ENCODE measurements around the gene CENPU. TPM values are rescaled to one million over a fixed set of nuclear protein-coding genes. Genes with fewer than 3 reads are reported as not detected.
"Not testable (repeated sequence)": the region's sequence is repeated elsewhere in the genome, so short reads cannot be mapped to it uniquely, and the experiment has no call there.

Gene CENPU, protein sequence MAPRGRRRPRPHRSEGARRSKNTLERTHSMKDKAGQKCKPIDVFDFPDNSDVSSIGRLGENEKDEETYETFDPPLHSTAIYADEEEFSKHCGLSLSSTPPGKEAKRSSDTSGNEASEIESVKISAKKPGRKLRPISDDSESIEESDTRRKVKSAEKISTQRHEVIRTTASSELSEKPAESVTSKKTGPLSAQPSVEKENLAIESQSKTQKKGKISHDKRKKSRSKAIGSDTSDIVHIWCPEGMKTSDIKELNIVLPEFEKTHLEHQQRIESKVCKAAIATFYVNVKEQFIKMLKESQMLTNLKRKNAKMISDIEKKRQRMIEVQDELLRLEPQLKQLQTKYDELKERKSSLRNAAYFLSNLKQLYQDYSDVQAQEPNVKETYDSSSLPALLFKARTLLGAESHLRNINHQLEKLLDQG
- 10 to 100 TPM in 2 of 4 donors, 1 to 10 TPM in 2; 5.4 to 29.8 (median 9.4) TPM for total RNA-seq

DNA sequence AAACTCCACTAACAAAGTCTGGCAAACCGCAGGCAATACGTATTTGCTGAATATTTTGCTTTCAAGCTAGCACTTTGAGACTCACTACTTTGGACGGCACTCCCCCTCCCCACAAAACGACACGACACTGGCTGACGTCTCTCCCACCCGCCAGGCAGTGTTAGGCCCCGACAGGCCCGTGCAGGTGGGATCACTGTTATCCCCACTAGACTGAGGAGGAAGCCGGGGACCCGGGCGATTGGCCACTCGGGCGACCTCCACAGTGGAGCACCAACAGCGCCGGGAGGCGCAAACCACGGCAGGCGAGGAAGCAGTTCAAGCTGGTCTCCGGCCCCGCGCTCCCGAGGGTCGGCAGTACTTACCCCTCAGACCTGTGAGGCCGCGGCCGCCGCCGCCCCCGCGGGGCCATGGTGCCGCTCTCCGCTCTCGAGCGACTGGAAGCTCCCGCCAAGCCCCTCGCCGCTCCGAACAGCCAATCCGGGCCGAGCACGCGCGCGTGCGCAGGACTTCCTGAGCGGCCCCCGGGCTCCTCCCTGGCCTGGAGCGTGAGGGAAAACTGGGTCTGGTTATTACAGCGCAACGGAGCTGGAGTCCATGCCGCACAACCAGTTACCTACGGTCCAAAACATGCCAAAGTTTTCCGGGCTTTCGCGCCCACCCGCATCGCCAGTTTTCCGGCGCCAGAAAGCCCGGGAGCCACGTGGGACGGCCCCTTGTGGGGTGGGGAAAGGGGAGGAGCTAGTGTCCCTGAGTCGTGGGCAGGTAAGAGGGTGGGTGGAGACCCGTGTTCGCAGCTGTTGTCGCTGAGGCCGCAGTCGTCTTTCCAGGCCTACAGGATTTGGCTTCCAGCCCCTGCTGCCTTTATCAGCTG lies at the start of gene CENPU:
Gene CENPU, minus strand, starts transcription at position 443 of the 871 bp plus-strand sequence. Its CDS starts 34 bp downstream, at position 409.
- Histone ChIP-seq H3K36me3 (no peaks in the 10 kb centered on the region), H3K27ac (peak within 1 kb of the TSS; percentile 52), H3K4me1 (peaks cover 15% of the 10 kb centered on the region), H3K9me3 (no peaks in the 10 kb centered on the region), H3K4me3 (peak within 1 kb of the TSS; percentile 69), H3K27me3 (no peaks in the 10 kb centered on the region)
- peak; percentile 96 to 97 for DNase-seq (ENCODE audit: low spot score in 2 of 2)
- under 1% methylated on average over 37 of the region's 69 CpGs for WGBS
- TF ChIP-seq POLR2AphosphoS5 (IDR thresholded peaks at IDR 0.05) = peak in 2 of 3 donors; percentile 65 to 90
- TF ChIP-seq, protein P1, sequence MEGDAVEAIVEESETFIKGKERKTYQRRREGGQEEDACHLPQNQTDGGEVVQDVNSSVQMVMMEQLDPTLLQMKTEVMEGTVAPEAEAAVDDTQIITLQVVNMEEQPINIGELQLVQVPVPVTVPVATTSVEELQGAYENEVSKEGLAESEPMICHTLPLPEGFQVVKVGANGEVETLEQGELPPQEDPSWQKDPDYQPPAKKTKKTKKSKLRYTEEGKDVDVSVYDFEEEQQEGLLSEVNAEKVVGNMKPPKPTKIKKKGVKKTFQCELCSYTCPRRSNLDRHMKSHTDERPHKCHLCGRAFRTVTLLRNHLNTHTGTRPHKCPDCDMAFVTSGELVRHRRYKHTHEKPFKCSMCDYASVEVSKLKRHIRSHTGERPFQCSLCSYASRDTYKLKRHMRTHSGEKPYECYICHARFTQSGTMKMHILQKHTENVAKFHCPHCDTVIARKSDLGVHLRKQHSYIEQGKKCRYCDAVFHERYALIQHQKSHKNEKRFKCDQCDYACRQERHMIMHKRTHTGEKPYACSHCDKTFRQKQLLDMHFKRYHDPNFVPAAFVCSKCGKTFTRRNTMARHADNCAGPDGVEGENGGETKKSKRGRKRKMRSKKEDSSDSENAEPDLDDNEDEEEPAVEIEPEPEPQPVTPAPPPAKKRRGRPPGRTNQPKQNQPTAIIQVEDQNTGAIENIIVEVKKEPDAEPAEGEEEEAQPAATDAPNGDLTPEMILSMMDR (IDR thresholded peaks at IDR 0.05) = no peak

DNA sequence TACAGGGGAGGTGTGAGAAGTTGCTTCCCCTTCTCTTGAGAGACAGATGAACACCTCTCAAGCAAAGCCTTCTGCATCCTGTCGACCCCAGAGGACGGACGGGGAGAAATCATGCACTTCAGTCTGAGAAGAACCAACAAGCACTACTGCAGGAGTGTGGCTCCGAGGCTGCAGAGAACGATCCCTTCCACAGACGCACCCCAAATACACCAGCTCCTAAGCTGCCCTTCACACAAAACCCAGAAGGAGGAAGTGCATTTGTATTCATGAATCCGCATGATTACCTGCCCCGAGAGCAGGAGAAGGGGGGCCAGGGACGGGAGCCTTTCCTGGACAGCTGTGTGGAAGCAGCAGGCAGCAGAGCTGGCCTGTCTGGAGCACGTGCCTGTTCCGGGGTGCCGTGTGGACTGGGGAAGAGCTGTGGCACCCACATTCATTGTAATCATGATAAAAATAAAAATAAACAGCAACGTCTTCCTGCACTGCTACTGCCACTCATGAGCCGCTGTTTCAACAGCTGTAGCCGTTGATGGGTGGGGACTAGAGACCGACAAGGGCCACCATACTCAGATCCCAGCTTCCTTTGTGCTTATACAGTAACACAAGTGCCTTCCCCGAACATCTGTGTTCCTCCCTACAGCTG lies 49.0 kb upstream of the CENPU start:
- WGBS = 68% methylated on average over 17 of the region's 17 CpGs
- Histone ChIP-seq H3K9me3 (no peaks in the 10 kb centered on the region), H3K4me3 (no peak overlapping the region), H3K27me3 (no peaks in the 10 kb centered on the region), H3K4me1 (no peaks in the 10 kb centered on the region), H3K27ac (no peak overlapping the region), H3K36me3 (peaks cover 75% of the 10 kb centered on the region)
- no peak for DNase-seq (ENCODE audit: low spot score in 2 of 2)
- no peak for TF ChIP-seq EP300 (IDR thresholded peaks at IDR 0.05)
- TF ChIP-seq, protein P1 (IDR thresholded peaks at IDR 0.05) = no peak
- no peak for TF ChIP-seq POLR2AphosphoS5 (IDR thresholded peaks at IDR 0.05)
- TF ChIP-seq POLR2A (IDR thresholded peaks at IDR 0.05) = no peak

DNA sequence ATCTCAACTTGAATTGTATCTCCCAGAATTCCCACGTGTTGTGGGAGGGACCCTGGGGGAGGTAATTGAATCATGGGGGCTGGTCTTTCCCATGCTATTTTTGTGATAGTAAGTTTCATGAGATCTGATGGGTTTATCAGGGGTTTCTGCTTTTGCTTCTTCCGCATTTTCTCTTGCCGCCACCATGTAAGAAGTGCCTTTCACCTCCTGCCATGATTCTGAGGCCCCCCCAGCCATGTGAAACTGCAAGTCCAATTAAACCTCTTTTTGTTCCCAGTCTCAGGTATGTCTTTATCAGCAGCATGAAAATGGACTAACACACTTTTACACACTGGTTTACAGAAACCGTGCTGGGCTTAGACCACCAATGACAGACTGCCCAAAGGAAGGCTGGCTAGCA lies 45.3 kb upstream of the CENPU start:
- H3K27me3 ChIP-seq; H3K9me3 ChIP-seq; H3K4me1 ChIP-seq; H3K4me3 ChIP-seq; H3K27ac ChIP-seq; DNase-seq (ENCODE audit: low spot score in 2 of 2): not testable (repeated sequence)
- 93% methylated on average over 4 of the region's 4 CpGs for WGBS
- peaks cover 49% of the 10 kb centered on the region for H3K36me3 ChIP-seq

DNA sequence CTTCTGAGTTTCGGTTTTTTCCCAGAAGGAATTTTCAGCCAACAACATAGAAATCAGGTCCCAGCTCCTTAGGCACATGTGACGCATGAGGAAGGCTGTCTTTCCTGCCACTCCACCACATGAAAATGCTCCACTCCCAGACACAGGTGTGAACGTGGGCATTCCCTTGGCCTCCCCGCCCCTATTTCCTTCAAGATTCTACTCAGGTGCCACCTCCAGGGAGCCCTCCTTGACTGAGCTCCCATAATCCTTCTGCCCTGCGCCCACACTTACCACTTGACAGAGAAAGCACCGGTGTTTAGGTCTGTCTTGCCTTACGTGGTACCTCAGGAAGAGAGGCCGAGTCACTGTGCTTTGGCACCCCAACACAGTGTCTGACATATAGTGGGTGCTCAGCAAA lies 44.4 kb upstream of the CENPU start:
- TF ChIP-seq POLR2A (IDR thresholded peaks at IDR 0.05) (no peak), EP300 (IDR thresholded peaks at IDR 0.05) (no peak), POLR2AphosphoS5 (IDR thresholded peaks at IDR 0.05) (no peak)
- TF ChIP-seq, protein P1 (IDR thresholded peaks at IDR 0.05) = no peak
- Histone ChIP-seq H3K4me3 (no peak overlapping the region), H3K9me3 (no peaks in the 10 kb centered on the region), H3K27ac (no peak overlapping the region), H3K27me3 (no peaks in the 10 kb centered on the region), H3K36me3 (peaks cover 44% of the 10 kb centered on the region), H3K4me1 (no peaks in the 10 kb centered on the region)
- WGBS = 83% methylated on average over 8 of the region's 8 CpGs
- DNase-seq (ENCODE audit: low spot score in 2 of 2) = no peak

DNA sequence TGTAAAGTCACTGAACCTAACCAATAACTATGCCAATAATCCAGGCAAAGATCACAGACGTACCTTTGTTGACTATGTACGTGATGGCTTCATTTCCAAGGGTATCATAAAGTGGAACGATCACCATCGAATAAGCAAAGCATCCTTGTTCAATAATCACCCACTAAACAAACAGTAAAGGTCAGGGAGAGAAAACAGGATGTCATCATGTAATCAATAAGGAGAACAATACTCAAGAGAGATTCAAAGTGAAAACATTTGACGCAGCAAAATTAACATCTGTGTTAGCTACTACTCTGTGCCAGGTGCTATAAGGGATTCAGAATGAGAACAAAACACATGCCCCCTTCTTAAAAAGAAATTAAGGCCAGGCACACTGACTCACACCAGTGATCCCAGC lies 42.9 kb upstream of the CENPU start:
- 87% methylated on average over 5 of the region's 5 CpGs for WGBS
- no peaks in the 10 kb centered on the region for H3K4me1 ChIP-seq
- TF ChIP-seq POLR2AphosphoS5 (IDR thresholded peaks at IDR 0.05) = no peak
- TF ChIP-seq, protein P1 (IDR thresholded peaks at IDR 0.05) = no peak
- no peak for TF ChIP-seq POLR2A (IDR thresholded peaks at IDR 0.05)
- no peak for TF ChIP-seq EP300 (IDR thresholded peaks at IDR 0.05)
- no peak for DNase-seq (ENCODE audit: low spot score in 2 of 2)
- no peak overlapping the region for H3K4me3 ChIP-seq
- no peak overlapping the region for H3K27ac ChIP-seq
- H3K9me3 ChIP-seq = no peaks in the 10 kb centered on the region
- H3K27me3 ChIP-seq = no peaks in the 10 kb centered on the region
- peaks cover 48% of the 10 kb centered on the region for H3K36me3 ChIP-seq

Data from suprapubic skin (tissue), 4 donors.